ENCODE data around the gene DMRTB1.
"Not testable (repeated sequence)": the region's sequence is repeated elsewhere in the genome, so short reads cannot be mapped to it uniquely, and the experiment has no call there.

DMRTB1 gene

GRCh38 chr1:53459321-53460175, at the start of gene DMRTB1:
TSS of gene DMRTB1 (plus strand) at chr1:53459399. CDS start at chr1:53459454, 55 bp downstream.
- DNase-seq, result no peak

- no peak for DNase-seq
Observed at GRCh38 chr1:53409695-53410094, 49.5 kb upstream of the DMRTB1 start.

DNA sequence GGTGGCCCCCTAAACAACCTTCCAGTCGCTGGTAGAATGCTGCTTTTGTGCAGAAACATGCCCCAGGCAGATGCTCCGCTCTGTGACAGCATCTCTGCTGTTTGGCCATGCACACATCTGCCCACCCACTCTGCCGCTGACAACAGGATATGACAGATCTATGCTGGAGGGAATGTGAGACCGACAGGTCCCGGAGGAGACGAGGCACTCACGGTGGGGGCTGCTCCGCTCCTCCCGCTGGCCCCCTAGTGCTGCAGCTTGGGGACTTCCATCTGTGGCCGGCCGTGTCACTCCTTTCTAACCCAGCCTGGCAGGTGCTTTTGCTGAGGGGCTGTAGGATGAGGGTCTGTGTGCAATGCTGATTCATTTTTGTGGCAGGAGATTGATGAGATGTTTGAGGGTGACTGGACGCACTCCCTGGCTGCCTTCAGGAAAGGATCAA, 49.1 kb upstream of the DMRTB1 start:
- DNase-seq, result no peak

- DNase-seq, result no peak
Observed at GRCh38 chr1:53410701-53411100, 48.5 kb upstream of the DMRTB1 start.

DNA sequence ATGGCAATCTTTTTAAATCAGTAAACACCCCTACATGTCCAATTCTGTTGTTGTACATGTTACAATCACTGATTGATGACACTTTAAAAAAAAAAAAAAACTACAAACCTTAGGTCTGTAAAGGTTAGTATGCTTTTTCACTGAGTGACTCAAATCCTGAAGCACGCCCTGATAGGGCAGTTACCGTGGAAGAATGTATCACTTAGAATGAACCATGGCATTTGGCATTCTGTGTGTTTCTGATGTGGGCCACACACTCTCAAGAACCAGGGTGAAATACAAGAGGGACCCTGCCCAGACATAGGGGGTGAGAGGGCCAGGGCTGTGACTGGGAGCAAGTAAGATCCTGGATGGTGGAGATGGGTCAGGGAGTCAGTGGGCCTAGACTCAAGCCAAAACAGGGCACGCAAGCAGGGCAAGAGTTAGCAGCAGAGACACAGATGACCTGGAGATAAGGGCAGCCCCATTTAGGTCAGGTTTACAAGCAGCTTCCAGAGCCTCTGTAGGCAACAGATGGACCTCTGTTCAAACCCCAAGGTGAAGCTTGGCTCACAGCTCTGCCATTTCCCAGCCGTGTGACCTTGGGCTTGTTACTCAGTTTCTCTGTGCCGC, 47.6 kb upstream of the DMRTB1 start:
- no peak for DNase-seq

DNA sequence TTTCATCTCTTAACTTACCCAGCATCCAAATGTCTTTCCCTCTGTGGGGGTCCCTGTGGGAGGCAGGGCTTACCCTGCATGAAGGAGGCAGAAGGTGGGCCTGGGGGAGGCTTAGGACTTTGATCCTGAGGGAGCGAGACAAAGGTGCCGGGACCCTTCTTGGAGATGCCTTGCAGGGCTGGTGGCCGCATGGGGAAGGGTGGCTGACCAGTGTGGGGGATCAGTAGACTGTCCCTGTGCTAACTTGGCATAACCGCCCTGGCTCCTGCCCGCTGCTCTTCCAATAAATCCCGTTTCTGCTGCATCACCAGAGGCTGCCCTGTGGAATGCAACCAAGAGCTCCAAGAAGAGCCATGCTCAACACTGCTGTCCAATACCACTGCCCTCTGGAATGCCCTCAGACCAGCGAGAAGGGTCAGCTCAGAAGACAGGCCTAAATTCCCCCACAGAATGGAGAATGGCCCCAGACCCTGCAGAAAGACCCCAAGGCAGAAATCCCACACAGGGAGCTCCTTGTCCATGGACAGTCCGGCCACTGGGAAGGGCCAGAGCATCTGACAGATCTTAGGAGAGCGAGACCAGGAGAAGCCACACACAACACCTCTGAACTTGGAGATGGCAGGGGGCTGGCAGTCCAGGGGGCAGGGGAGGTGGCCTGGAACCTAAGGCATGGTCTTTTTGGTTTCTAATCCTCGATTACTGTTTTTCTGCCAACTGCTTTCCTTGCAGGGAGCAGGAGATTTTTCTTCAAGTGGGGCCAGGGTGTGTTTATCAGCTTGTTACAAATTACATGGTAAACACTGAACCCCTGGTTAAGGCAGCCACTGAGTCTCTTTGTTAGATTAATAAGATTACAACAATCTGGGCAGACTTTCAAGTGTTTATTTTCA, 46.7 kb upstream of the DMRTB1 start:
- no peak for DNase-seq

GRCh38 chr1:53413175-53414001, 45.8 kb upstream of the DMRTB1 start:
- DNase-seq, result peak; percentile 59

DNA sequence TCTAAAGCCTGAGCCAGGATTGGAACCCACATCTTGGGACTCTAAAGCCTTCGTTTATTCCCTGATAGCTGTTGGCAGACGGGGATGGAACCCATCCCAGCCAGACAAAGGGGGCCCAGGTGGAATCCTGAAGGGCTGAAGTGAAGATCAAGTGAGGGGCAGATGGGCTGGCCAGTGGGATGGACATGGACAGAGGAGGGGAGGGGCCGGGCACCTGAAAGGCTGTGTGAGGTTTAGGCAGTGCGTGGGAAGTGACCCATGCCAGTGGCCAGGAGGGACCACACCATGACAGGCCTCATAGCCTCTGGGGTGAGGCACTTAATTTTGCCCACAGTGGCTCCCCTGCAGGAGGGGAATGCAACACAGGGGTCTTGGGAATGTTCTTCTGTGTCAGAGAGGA, 44.6 kb upstream of the DMRTB1 start:
- DNase-seq, result no peak

GRCh38 chr1:53415432-53415831, 43.8 kb upstream of the DMRTB1 start:
- no peak for DNase-seq

GRCh38 chr1:53416269-53416813, 42.9 kb upstream of the DMRTB1 start:
- DNase-seq, result no peak

DNA sequence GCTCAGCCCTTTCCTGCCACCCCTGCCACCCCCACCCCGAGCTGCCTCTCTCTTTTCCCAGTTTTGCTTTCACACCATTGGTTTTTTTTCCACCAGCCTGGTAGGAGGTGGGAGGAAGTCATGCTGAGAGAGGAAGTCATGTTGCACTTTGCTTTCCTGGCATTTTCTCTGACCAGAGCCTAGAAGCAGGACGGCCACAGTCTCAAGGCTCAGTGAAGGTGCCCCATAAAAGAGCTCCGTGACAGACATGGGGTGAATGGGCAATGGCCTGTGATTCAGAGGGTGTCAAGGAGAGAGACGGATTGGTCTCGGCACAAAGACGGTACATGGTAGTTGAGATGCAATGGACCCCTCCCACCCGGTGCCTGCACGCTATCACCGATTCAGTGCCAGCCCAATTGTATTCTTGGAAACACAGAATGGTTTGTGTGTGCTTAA, 42.1 kb upstream of the DMRTB1 start:
- DNase-seq, result peak; percentile 67

GRCh38 chr1:53419034-53419433, 40.2 kb upstream of the DMRTB1 start:
- no peak for DNase-seq

DNA sequence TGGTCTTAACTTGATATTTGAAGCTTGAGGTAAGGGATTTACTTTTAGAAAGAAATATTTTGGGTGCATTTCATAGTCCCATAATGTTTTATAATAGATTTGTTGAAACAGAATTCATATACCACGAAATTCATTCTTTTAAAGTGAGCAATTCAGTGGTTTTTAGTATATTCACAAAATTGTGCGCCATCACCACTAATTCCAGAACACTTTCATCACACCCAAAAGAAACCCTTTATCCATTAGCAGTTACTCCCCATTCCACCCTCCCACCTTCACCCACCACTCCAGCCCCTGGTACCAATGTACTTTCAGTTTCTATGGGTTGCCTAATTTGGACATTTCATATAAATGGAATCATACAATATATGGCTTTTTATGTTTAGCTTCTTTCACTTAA, 38.9 kb upstream of the DMRTB1 start:
- DNase-seq, result peak; percentile 11

DNA sequence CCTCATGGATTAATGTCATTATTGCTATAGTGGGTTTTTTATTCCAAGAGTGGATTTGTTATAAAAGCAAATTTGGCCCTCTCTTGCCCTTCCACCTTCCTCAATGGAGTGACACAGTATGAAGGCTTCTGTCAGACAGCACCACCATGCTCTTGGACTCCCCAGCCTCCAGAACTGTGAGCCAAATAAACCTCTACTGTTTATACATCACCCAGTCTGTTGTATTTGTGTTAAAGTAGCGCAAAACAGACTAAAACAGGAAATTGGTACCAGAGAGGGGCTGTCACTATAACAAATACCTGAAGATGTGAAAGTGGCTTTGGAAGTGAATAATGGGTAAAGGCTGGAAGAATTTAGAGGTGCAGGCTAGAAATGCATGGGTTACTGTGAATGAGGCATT, 38.0 kb upstream of the DMRTB1 start:
- DNase-seq, result no peak

DNA sequence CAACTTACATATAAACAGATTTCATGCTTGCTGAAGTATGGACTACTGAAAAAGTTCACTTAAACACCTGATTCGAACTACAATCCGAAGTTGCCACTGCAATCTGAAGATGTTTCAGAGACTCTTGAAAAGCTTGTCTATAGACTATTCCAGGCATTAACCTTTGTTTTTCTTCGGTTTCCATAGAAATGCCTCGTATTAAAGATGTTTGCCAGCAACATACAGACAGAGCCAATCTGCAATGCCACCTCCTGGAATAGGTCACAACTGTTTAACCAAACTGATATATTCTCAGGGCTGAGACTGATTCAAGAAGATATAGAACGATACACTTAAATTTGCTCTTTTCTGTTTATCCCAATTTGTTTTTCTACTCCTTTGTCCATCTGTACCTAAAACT, 28.9 kb upstream of the DMRTB1 start:
- no peak for DNase-seq

- DNase-seq, result no peak
Observed at GRCh38 chr1:53430779-53431178, 28.4 kb upstream of the DMRTB1 start.

DNA sequence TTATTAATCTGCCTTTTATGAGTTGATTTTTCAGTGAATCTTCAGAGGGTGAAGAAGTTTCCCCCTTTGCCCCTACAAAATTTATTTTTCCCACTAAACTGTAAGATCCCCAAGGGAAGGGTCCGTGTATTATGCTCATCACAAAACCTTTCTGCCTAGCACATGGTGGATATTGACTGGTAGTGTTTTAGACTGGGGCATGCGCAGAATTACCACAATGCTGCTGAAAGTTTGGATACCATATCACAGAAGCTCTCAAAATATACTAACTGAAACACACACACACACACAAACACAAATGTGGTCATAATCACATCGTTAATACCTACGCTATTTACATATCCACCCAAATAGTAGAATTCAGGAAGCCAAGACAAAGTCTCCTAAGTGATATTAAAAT, 28.0 kb upstream of the DMRTB1 start:
- DNase-seq, result no peak

DNA sequence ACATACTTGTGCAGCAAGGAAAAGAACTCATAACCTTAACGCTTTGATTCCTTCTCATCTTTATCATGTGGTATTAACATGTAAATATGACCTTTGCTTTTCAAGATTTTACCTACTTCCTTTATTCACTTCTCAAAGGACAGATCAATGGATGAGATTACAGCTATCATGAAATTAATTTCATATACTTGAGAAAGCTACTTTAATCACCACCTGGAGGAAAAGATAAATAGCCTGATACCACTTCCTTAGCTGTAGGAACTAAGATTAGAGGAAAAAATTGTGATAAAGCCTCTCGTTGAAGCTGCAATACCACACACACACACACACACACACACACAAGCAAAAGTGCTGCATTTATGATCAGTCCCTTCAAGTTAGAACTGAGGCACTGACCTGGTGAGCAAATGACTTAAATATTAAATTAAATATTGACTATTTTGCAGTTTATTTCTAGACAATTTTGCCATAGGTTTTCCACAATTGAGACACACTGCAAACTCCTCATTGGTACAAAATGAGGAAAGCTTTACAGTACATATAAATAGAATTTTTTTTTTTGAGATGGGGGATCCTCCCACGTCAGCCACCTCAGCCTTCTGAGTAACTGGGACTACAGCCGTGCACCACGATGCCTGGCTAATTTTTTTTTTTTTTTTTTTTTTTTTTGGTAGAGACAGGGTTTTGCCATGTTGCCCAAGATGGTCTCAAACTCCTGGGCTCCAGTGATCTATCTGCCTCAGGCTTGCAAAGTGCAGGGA, 27.2 kb upstream of the DMRTB1 start:
- DNase-seq, result peak; percentile 6

DNA sequence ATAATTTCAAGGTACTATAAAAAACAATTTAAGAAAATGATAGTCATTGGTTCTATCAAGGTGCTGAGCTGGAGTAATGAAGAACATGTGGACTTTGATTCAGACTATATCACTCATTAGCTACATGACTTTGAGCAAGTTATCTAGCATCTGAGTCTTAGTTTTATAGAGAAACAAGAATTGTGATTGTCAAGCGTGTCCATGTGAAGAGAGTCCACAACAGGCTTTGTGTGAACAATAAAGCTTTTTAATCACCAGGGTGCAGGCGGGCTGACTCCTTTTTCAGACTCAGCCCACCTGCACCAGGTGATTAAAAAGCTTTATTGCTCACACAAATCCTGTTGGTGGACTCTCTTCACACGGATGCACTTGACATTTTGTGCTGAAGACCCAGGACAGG, 26.6 kb upstream of the DMRTB1 start:
- DNase-seq, result no peak

DNA sequence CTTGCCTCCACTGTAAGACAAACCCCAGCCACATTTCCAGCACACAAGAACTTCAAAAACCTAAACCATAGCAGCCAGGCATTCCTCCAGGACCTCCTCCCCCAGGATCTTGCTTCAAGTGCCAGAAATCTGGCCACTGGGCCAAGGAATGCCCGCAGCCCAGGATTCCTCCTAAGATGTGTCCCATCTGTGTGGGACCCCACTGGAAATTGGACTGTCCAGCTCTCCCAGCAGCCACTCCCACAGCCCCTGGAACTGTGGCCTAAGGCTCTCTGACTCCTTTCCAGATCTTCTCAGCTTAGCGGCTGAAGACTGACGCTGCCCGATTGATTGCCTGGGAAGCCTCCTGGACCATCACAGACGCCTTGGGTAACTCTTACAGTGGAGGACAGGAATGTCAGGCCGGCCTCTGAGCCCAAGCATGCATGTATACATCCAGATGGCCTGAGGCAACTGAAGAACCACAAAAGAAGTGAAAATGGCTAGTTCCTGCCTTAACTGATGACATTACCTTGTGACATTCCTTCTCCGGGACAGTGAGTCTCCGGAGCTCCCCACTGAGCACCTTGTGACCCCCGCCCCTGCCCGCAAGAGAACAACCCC, 24.7 kb upstream of the DMRTB1 start:
- DNase-seq, result not testable (repeated sequence)

DNA sequence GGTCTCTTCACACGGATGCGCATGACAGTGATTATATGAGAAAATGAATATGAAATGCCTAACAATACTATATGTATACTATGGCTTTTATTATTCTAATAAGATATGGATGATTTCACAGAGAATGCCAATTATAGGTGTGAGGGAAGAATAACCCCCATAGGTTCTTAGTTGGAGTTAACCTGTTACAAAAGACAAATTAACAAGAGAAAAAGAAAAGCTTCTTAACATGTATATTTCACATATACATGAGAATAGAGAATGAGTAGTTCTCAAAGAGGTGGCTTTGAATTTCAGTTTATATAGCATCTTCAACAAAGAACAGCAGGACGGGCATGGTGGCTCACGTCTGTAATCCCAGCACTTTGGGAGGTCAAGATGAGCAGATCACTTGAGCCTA, 24.0 kb upstream of the DMRTB1 start:
- no peak for DNase-seq

All from suppressor macrophage treated with lipopolysaccharide for 4 hours (primary cell).